Activated naive CD4-positive, alpha-beta T cell treated with anti-CD3 and anti-CD28 coated beads, Interleukin-2, amount 50 U/mL, for 72 hours (primary cell): ENCODE measurements around the gene ZBED5. TPM values are rescaled to one million over a fixed set of nuclear protein-coding genes. Genes with fewer than 3 reads are reported as not detected.
A peak's percentile ranks its signal among the peaks of the same experiment; 100 is the strongest.
"Not testable (repeated sequence)": the region's sequence is repeated elsewhere in the genome, so short reads cannot be mapped to it uniquely, and the experiment has no call there.

ENCODE experiments used
- ATAC-seq, 2 donors: fragments of 150-1000 bp; cut with Tn5 transposase; 2 replicates each; pipeline ENCODE4 v1.10.0; 2021; ENCODE audit warnings: mild to moderate bottlenecking in 2 of 2, moderate library complexity in 2 of 2
- DNase-seq, 2 donors: peaks; one replicate each; pipeline ENCODE4 v3.0.0; 2021 to 2022; ENCODE audit warnings: low spot score in 2 of 2
- H3K27ac Mint-ChIP-seq, 2 donors: one replicate each; pipeline ENCODE4 v1.8.0; 2022; ENCODE audit warnings: mild to moderate bottlenecking in 2 of 2, mixed read lengths in 2 of 2
- H3K36me3 Mint-ChIP-seq, 2 donors: one replicate each; pipeline ENCODE4 v1.8.0; 2022; ENCODE audit warnings: mixed read lengths in 2 of 2
- H3K9me3 Mint-ChIP-seq, 2 donors: one replicate each; pipeline ENCODE4 v1.8.0; 2022; ENCODE audit warnings: mixed read lengths in 2 of 2
- total RNA-seq, 2 donors: library from RNA; stranded (reverse); gene quantifications; one replicate each; pipeline ENCODE4 v1.2.3, GENCODE V29; 2022

ZBED5 gene
- 10 to 100 TPM; 41.2 to 43.6 TPM for total RNA-seq

DNA sequence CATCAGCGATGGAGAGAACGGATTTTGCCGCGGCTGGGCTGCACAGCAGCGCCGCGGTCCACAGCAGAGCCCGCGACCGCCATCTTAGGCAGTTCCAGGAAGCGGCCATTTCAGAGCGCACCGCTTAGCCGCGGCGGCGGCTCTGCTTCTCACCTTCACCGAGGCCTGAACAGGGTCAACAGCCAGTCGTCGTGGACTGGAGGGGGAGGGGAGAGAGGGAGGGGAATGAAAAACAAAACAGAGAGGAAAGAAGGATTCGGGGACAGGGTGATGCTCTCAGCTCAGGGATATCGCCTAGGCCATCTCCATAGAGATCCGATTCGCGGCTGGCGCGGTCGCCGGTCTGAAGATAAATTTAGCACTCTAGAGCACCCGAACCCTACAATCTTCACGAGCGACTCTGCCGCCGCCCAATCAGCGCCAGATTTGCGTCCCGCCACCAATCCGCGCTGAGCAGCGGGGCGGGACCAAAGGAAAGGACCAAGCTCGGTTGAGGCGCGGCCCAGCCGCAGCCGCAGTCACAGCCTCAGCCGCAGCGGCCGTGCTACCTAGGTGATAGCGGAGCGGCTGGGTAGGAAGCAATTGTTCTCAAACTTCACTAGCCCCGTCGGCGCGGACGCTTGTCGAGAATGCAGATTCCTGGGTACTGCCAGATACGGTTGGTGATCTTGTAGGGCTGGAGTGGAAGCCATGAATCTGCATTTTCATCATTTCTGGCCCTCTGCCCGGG, at the start of gene ZBED5:
ZBED5 (minus strand) TSS at position 345 of the 730 bp plus-strand sequence. CDS start 3,108 bp downstream, outside the sequence.
- Mint-ChIP-seq H3K27ac (peak within 1 kb of the TSS; percentile 98 to 100), H3K36me3 (peaks cover 36 to 44% of the 10 kb centered on the region in 2 donors), H3K9me3 (no peaks in the 10 kb centered on the region)
- DNase-seq (peak; percentile 94 to 98), ATAC-seq (peak; percentile 90 to 94)

DNA sequence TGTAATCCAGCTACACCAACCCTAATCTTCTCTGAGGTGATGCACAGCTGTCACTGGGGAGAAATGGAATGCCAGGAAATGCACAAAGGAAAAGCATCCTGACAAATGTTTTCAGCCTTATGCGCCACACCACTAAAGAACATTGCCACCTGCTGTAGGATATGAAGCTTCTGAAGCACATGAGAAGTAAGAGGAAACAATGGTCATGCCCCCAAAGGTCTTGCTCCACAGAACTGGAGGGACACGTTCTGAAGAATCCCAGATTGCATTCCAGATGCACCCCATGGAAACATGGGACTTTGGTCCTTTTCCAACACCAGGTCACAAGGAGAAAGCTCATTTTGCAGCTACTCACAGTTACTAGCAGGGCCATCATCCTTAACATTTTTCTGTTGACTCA, 48.7 kb upstream of the ZBED5 start:
- H3K27ac Mint-ChIP-seq = no peak overlapping the region
- H3K9me3 Mint-ChIP-seq = no peaks in the 10 kb centered on the region
- no peak for DNase-seq
- no peaks in the 10 kb centered on the region for H3K36me3 Mint-ChIP-seq
- ATAC-seq = no peak

DNA sequence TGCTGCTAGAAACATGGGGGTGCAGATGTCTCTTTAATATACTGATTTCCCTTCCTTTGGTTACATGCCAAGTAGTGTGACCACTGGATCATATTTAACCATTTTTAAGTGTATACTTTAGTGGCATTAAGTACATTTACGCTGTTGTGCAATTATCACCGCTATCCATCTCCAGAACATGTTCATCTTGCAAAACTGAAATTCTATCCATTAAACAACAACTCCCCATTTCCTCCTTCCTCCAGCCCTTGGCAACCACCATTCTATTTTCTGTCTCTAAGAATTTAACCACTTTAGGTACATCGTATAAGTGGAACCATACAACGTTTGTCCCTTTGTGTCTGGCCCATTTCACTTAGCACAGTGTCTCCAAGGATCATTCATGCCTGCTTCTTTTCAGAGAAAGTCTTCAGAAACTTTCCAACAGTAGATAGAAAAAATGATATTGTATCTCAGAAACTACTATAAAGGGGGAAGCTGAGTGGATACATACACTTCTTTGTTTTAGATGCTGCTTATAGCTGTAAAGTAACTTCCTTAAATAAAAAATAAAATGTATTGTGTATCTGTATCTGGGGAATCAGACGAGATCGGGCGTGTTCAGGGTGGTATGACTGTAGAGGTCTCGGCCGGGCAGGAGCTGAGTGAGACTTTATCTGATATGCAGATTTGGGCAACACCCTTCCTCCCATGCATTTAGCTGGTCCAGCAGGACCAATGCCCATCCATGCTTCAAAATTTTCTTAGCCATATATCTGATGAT, 44.6 kb upstream of the ZBED5 start:
- ATAC-seq = no peak
- Mint-ChIP-seq H3K36me3 (no peaks in the 10 kb centered on the region), H3K9me3 (no peaks in the 10 kb centered on the region), H3K27ac (no peak overlapping the region)
- no peak for DNase-seq

DNA sequence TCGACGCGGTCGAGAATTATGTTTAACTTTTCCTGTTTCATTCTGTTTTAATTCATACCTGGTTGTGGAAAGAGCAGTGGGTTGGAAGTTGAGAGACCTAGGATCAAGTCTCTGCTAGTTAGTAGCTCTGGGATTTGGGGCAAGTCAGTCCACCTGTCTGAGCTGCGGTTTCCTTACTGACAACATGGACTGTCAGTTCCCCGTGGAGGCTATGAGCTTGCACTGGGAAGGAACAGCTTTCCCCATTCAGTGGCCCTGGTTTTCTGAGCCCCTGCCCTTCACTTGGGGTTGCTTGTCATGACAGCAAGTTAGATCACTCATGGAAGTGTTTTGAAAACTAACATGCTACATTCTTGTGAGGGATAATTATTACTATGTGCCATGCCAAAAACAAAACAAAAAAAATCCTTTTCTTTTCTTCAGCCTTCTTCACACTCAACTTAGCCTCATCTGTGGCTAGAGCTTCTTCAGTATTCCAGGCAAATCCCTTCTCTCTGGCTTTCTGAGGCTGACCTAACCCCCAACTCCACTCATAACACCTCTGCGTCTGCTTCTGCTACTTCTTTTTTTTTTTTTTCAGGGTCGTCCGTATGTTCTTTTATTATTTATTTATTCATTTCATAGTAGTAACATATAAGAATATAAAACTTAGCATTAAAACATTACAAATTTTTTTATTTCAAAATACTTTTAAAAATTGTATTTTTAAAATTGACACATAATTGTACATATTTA, 43.0 kb upstream of the ZBED5 start:
- no peaks in the 10 kb centered on the region for H3K36me3 Mint-ChIP-seq
- H3K9me3 Mint-ChIP-seq = no peaks in the 10 kb centered on the region
- peak overlapping the region in 1 of 2 donors; percentile 76 for H3K27ac Mint-ChIP-seq
- ATAC-seq (no peak), DNase-seq (no peak)

DNA sequence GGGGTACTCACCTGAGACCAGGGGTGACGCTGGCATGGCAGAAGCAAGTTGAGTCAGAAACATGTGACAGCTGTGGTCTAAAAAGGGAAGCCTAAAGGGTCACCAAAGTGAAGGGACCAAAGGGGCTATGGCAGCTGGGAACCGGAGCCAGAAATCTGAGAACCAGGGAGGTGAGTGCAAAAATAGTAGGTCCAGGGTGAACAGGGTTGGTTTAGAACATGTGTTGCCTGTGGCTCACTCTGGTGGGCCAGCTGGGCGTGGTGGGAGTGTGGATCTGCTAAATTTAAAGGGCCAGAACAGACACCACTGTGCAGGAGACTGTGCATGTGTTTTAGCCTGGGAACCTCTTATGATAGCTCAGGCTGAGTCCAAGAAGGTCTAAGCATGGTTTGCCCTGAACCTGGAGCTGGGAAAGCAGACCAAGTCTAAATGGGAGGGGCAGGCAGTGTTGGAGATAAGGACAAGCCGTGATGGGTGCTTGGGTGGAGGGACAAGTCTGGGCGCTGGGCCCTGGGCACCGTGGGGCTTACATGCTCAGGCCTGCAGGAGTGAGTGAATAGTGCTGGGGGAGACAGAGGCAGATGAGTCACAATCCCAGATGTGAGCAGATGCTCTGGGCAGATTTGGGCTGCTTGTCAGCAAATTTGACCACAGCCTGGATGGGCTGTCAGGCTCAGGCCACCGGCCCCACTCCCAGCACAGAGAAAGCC, 41.4 kb upstream of the ZBED5 start:
- Mint-ChIP-seq H3K36me3 (no peaks in the 10 kb centered on the region), H3K27ac (peak overlapping the region; percentile 76 to 85), H3K9me3 (no peaks in the 10 kb centered on the region)
- ATAC-seq = peak in 1 of 2 donors; percentile 59
- DNase-seq = no peak

DNA sequence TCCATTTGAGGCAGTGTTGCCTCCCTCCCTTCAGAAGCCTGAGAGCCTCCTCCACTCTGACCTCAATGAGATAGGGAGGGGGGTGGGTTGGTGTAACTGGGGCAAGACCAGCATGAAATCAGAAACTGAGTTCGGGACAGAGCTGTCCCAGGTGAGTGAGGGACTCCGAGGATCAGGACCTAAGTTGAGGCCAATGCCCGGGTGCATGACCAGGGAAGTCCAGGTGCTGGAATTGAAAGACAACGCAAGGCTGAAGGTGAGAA, 40.8 kb upstream of the ZBED5 start:
- Mint-ChIP-seq H3K36me3 (no peaks in the 10 kb centered on the region), H3K9me3 (no peaks in the 10 kb centered on the region), H3K27ac (peak overlapping the region in 1 of 2 donors; percentile 76)
- ATAC-seq (no peak), DNase-seq (no peak)

DNA sequence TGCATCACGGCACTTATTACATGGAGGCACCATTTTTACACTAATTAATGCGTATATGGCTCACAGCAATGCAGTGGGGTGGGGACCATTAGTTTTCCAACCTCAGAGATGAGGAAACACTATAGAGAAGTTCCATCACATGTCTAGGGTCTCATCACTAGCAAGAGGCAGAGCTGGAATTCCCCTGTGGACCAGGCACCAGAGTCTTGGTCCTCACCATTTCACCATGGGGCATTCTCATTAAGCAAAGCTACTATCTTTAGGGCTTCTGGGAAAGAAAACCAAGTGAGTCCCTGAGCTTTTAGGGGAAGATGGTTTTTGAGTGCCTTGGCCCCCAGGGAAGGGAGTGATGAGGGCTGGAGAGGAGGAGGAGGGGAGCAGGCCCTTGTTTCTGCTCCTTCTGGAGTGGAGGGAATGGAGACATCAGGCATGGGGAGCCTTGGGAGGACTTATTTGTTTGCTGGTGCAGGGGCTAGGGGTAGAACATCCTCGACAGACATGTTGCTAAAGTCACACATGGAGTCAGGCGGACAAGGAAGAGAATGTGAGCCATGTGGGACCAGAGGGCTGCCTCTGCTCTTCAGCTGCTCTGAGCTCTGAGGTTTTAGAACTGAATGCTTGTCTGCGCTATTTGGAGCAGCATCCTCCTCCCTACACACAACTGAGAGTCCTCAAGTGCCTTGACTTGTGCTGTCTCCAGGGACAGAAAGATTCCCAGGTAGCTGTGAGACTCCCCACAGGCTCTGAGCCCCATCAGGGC, 40.3 kb upstream of the ZBED5 start:
- DNase-seq (no peak), ATAC-seq (no peak)
- Mint-ChIP-seq H3K9me3 (no peaks in the 10 kb centered on the region), H3K36me3 (no peaks in the 10 kb centered on the region), H3K27ac (peak overlapping the region; percentile 76 to 86)

DNA sequence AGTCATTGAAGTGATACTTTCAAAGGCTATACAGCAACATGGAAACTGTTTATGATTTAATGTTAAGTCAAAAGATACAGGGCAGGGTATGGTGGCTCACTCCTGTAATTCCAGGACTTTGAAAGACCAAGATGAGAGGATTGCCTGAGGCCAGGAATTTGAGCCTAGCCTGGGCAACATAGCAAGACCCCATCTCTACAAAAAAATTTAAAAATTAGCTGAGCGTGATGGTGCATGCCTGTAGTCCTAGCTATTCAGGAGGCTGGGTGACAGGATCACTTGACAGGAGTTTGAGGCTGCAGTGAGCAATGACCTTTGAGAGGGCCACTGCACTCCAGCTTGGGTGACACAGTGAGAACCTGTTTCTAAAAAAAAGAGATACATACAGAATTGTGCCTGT, 39.3 kb upstream of the ZBED5 start:
- Mint-ChIP-seq H3K27ac (no peak overlapping the region), H3K9me3 (no peaks in the 10 kb centered on the region)
- ATAC-seq = no peak

DNA sequence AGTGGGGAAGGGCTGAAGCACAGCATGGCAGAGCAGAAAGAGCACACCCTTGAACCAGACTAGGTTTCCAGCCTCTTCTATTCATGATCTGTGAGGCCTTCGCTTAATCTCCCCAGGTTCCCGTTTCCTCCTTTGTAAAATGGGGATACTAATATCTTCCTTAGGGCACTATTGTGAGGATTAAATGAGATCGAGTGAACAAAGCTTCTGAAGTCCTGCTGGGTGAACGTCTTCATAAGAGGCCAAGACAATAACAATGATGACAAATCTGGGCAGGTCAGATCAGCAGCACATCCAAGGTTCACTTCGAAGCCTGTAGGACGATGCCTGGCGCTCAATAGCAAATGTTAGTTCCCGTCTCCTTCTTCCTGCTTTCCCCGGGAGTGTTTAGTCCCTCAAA, 38.6 kb upstream of the ZBED5 start:
- peaks cover 0 to 1% of the 10 kb centered on the region in 2 donors for H3K9me3 Mint-ChIP-seq
- no peak for DNase-seq
- H3K27ac Mint-ChIP-seq = no peak overlapping the region
- H3K36me3 Mint-ChIP-seq = no peaks in the 10 kb centered on the region
- ATAC-seq = no peak

More for the DNA sequence above, 39.3 kb upstream of the ZBED5 start:
- DNase-seq = no peak
- no peaks in the 10 kb centered on the region for H3K36me3 Mint-ChIP-seq

DNA sequence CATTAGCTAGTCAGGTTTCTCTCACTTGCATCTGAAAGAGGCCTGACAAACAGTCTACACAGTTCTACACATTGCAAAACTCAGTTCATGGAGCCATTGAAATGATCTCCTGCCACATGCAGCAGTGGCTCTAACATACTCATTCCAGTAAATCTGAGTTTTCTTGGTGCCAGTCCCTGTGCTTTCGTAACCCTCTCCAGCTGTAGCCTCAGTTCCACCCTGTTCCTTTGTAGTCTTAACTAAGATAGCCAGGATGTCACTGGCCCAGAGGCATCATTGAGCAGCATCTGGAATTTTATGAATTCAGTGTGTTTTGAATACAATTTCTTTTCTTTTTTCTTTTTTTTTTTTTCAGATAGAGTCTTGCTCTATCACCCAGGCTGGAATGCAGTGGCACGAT, 37.4 kb upstream of the ZBED5 start:
- H3K9me3 Mint-ChIP-seq = peaks cover 0 to 6% of the 10 kb centered on the region in 2 donors
- peaks cover 0 to 4% of the 10 kb centered on the region in 2 donors for H3K36me3 Mint-ChIP-seq
- DNase-seq = no peak
- ATAC-seq = no peak
- H3K27ac Mint-ChIP-seq = no peak overlapping the region

DNA sequence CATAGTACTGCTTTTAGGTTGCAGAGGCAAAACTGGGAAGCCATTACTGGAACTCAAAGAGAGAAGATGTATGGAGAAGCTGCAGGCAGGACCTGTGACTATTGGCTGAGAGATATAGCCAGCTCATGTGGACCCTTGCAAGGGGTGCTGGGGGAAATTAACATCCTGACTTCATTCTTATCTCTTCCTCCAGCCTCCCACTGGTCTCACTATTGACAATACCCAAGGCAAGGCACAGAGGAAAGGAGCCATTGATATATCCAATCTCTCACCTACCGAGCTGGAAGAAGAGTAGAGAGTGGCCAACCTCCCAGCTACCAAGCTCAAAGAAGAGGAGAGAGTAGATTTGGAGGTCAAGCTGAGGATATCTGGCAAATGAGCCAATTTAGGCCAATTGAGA, 36.8 kb upstream of the ZBED5 start:
- ATAC-seq = no peak

DNA sequence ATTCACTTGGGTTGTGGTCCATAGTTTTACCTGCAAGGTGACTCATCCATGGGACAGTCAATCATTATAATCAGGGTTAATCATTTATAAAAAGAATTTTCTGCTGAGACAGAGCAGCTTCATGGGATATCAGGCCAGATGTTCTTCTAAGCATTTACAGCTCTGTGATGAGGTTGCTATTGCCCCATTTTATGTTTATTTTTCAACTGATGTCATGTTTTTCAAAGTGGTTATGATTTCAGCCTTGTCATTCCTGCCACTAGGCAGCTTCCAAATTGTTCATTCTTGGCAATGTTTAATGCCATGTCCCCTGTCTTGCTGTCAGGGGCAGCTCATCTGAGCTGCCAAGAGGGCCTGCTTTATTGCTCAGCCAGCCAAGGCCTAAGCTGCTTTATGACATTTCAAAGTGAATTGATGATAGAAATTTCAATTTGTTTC, 35.9 kb upstream of the ZBED5 start:
- ATAC-seq (no peak), DNase-seq (no peak)
- Mint-ChIP-seq H3K9me3 (peaks cover 0 to 6% of the 10 kb centered on the region in 2 donors), H3K27ac (no peak overlapping the region), H3K36me3 (peaks cover 11 to 20% of the 10 kb centered on the region in 2 donors)

More for the DNA sequence above, 36.8 kb upstream of the ZBED5 start:
- H3K27ac Mint-ChIP-seq = no peak overlapping the region
- peaks cover 0 to 6% of the 10 kb centered on the region in 2 donors for H3K9me3 Mint-ChIP-seq
- peaks cover 4 to 10% of the 10 kb centered on the region in 2 donors for H3K36me3 Mint-ChIP-seq
- DNase-seq = no peak

DNA sequence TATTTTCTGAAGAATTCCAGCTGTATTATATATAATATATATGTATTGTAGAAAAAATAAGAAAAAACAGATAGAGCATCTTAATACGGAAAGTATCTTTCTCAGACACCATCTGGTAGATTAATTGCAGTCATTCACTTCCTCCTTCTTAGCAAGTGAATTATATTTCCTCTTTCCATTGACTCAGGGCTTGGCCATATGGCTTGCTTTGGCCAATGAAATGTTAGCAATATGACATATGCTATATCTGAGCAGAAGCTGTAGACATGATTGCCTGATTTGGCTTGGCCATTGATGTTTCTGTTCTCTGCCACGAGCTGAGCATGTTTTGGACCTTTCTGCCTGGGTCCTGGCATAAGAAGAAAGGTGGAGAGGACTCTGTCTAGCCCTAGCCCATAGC, 34.4 kb upstream of the ZBED5 start:
- peaks cover 0 to 6% of the 10 kb centered on the region in 2 donors for H3K9me3 Mint-ChIP-seq
- no peak overlapping the region for H3K27ac Mint-ChIP-seq
- H3K36me3 Mint-ChIP-seq = peaks cover 11 to 20% of the 10 kb centered on the region in 2 donors
- DNase-seq = no peak
- ATAC-seq = no peak

DNA sequence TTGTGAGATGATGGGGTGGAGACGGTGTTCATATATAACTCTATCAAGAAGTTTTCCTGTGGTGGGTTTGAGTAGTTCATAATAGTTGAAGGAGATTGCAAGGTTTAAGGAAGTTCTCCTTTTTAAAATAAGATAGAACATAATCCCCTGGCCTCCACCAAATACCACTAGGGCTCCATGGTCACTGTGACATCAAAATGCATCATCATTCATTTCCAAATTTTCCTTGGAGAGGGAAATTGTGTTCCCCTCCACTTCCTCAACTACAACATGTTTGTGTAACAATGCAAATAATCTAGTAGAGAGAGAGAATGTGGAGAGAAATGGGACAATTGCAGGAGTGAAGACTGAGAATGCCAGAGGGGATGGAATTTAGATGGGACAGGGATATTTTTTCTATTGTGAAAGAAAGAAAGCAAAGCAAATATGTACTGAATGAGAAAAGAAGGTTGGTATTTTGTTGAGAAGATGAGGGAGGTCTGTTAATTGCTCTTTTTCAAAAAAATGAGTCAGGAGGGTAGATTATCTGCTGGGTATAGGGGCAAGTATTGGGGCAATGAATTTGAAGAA, 33.4 kb upstream of the ZBED5 start:
- Mint-ChIP-seq H3K9me3 (peaks cover 0 to 6% of the 10 kb centered on the region in 2 donors), H3K27ac (no peak overlapping the region), H3K36me3 (peaks cover 11 to 20% of the 10 kb centered on the region in 2 donors)
- DNase-seq = no peak
- ATAC-seq = no peak

DNA sequence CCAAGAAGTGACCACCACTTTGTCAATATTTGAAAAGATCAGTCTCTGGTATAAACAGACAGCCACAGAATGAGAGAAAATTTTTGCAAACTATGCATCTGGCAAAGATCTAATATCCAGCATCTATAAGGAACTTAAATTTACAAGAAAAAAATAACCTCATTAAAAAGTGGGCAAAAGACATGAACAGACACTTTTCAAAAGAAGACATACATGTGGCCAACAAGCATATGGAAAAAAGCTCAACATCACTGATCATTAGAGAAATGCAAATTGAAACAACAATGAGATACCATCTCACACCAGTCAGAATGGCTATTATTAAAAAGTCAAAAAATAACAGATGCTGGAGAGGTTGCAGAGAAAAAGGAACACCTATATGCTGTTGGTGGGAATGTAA, 32.2 kb upstream of the ZBED5 start:
- ATAC-seq, DNase-seq, H3K9me3 Mint-ChIP-seq, H3K27ac Mint-ChIP-seq: not testable (repeated sequence)
- peaks cover 11 to 20% of the 10 kb centered on the region in 2 donors for H3K36me3 Mint-ChIP-seq

DNA sequence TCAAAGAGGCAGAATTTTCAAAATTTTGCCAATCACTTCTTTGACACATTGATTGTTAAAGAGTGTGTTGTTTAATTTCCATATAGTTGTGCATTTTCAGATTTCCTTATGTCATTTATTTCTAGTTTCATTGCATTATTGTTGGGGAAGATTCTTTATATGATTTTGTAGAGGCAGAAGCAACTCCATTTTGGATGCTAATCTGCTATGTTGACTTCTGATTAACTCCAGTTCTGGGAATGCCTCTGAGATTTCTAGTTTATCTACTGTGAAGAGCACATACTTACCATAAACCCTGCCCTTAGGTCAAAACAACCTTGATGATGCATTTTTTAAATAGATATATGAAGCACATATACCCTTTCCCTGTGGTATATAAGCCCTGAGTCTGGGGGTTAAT, 29.5 kb upstream of the ZBED5 start:
- peaks cover 5 to 11% of the 10 kb centered on the region in 2 donors for H3K9me3 Mint-ChIP-seq
- no peak for ATAC-seq

More for the DNA sequence above, 29.5 kb upstream of the ZBED5 start:
- no peak overlapping the region for H3K27ac Mint-ChIP-seq
- DNase-seq = no peak
- H3K36me3 Mint-ChIP-seq = peaks cover 18 to 27% of the 10 kb centered on the region in 2 donors
